GM19455 (cell line): ENCODE measurements around the gene GLI2.

Experiments
- ATAC-seq: cut with Tn5 transposase; IDR thresholded peaks from one replicate; pipeline ENCODE4 v1.9.1; 2021; ENCODE audit not compliant: unreplicated experiment

The GLI2 gene

GRCh38 chr2:120769076-120769786 lies 33.6 kb downstream of the GLI2 start:
- ATAC-seq: no peak

- no peak for ATAC-seq
Observed at GRCh38 chr2:120769787-120770120, 34.1 kb downstream of the GLI2 start.

GRCh38 chr2:120770176-120770575 lies 34.5 kb downstream of the GLI2 start:
- no peak for ATAC-seq

- ATAC-seq: no peak
Observed at GRCh38 chr2:120770641-120771040, 35.0 kb downstream of the GLI2 start.

- no peak for ATAC-seq
Observed at GRCh38 chr2:120771111-120771780, 35.6 kb downstream of the GLI2 start.

GRCh38 chr2:120771781-120772208 lies 36.1 kb downstream of the GLI2 start:
- no peak for ATAC-seq

GRCh38 chr2:120772261-120772660 lies 36.6 kb downstream of the GLI2 start:
- ATAC-seq: no peak

- ATAC-seq: no peak
Observed at GRCh38 chr2:120773186-120773800, 37.6 kb downstream of the GLI2 start.

GRCh38 chr2:120774557-120775160 lies 39.0 kb downstream of the GLI2 start:
- no peak for ATAC-seq

- ATAC-seq: no peak
Observed at GRCh38 chr2:120775194-120775593, 39.5 kb downstream of the GLI2 start.

GRCh38 chr2:120775801-120776589 lies 40.3 kb downstream of the GLI2 start:
- no peak for ATAC-seq

GRCh38 chr2:120776649-120777048 lies 41.0 kb downstream of the GLI2 start:
- no peak for ATAC-seq

GRCh38 chr2:120777170-120777751 lies 41.6 kb downstream of the GLI2 start:
- ATAC-seq: no peak

GRCh38 chr2:120777787-120778186 lies 42.1 kb downstream of the GLI2 start:
- ATAC-seq: no peak

- no peak for ATAC-seq
Observed at GRCh38 chr2:120778244-120778643, 42.6 kb downstream of the GLI2 start.

GRCh38 chr2:120779781-120780283 lies 44.2 kb downstream of the GLI2 start:
- no peak for ATAC-seq

GRCh38 chr2:120780402-120780801 lies 44.7 kb downstream of the GLI2 start:
- ATAC-seq: no peak

- ATAC-seq: no peak
Observed at GRCh38 chr2:120783371-120783791, 47.7 kb downstream of the GLI2 start.

- no peak for ATAC-seq
Observed at GRCh38 chr2:120783969-120784372, 48.3 kb downstream of the GLI2 start.
